CD4-positive, alpha-beta T cell treated with Interleukin-17A for 4 hours (primary cell): ENCODE measurements around the gene FREM3.
"Not testable (repeated sequence)": the region's sequence is repeated elsewhere in the genome, so short reads cannot be mapped to it uniquely, and the experiment has no call there.

ENCODE experiments used
- DNase-seq: peaks from one replicate; pipeline ENCODE4 v3.0.0-alpha.2; 2020; ENCODE audit warnings: mixed read lengths

The FREM3 gene

GRCh38 chr4:143700416-143701352 lies at the start of gene FREM3:
Gene FREM3, minus strand, starts transcription at chr4:143700675. Its CDS starts 0 bp downstream, at chr4:143700675.
- DNase-seq = no peak

- no peak for DNase-seq
These were observed 45.4 kb upstream of the FREM3 start for GRCh38 chr4:143745874-143746273.

DNA sequence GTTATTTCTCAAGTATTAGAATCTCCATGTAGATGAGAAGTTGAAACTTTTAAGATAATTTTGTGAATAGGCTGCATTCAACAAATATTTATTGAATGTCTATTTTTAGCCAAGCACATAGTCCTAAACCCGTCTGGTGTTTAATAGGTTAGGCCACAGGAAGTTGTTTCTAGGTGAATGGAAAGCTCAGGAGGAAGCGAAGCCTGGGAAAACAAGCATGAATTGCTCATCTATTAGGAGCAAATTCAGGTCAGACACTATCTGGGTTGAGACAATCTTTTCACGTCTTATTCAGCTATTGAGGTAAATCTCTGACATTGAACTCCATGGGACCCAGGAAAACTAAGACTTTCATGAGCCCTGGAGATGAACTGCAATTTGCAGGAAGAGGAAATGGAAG lies 43.1 kb upstream of the FREM3 start:
- no peak for DNase-seq

- DNase-seq = no peak
These were observed 42.4 kb upstream of the FREM3 start for GRCh38 chr4:143742834-143743233.

DNA sequence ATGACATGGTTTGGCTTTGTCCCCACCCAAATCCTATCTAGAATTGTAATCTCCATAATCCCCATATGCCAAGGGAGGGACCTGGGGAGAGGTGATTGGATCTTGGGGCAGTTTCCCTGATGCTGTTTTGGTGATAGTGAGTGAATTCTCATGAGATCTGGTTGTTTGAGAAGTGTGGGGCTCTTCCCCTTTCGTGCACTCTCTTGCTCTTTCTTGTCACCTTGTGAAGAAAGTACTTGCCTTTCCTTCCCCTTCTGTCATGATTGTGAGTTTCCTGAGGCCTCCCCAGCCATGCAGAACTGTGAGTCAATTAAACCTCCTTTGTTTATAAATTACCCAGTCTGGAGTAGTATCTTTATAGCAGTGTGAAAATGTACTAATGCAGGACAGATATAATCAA lies 36.4 kb upstream of the FREM3 start:
- DNase-seq = no peak

- not testable (repeated sequence) for DNase-seq
These were observed 35.6 kb upstream of the FREM3 start for GRCh38 chr4:143736061-143736460.

GRCh38 chr4:143728166-143728565 lies 27.7 kb upstream of the FREM3 start:
- DNase-seq = no peak

DNA sequence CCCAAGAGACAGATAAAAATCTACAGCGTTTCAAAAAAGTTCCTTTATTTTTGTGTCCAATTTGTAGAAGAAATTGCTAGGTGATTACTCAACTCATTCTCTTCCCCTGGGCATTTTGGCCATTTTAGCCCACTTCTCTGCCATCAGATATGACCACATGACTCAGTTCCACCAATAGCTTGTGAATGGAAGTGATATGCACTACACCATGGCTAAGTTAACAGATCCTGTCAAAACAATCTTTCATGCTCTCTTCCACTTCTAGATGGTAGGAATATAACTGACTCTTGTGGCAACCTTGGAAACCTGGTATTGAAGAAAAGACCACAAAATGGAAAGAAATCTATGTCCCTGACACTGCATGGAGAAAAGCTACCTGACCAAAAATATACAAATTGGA lies 26.2 kb upstream of the FREM3 start:
- DNase-seq = no peak

GRCh38 chr4:143721317-143721716 lies 20.8 kb upstream of the FREM3 start:
- DNase-seq = no peak

- DNase-seq = not testable (repeated sequence)
These were observed 18.3 kb upstream of the FREM3 start for GRCh38 chr4:143718748-143719147.

DNA sequence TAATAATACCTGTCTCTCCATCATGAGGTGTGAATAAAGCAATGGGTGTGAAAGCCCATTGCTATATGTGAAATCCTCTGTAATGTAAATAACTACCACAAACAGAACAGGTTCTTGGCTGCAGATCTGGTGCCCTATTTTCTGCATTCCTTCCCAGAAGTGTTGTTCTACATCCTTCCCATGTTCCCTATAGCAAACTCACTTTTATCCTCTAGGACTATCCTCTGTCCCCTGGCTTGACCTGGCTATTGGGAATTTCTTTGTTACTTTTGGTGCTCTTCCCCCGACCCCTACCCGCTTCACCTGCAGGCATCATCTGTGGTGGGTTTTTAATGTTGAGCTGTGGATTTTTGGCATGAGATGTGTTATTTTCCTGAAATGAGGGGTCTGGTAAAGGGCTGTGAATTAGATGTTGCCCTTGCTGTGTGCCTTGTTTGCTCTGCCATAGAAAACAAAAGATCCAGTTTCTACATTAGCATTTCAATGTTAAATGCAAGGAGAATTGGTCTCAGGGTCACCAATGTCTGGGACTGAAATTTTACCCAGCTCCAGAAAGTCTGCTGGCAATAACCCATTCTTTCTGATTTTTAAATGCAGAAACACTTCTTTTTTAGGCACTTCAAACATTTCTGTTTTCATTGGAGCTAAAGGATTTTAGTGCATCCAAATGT lies 13.6 kb upstream of the FREM3 start:
- no peak for DNase-seq

DNA sequence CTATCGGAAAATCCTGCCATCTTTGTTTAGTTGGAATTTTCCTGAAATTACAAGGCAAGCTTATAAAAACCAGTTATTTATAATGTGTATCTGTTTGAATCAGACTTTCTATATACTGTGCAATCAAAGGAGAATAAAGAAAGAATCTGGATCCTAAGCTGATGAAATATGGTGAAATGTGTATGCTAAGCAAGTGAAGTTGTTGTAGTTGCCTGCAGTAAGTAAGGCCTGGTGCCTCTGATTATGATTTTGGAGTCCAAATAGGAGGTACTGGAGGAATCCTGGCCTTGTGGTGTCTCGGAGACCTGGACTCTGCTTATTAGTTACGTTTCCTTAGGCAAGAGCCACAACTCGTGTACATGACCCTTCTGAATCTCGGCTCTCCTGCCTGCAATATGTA lies 13.1 kb upstream of the FREM3 start:
- DNase-seq = no peak

GRCh38 chr4:143712155-143712550 lies 11.7 kb upstream of the FREM3 start:
- no peak for DNase-seq

- no peak for DNase-seq
These were observed 11.2 kb upstream of the FREM3 start for GRCh38 chr4:143711543-143712154.

GRCh38 chr4:143701365-143701764 lies 890 bp upstream of the FREM3 start:
- no peak for DNase-seq

- DNase-seq = no peak
These were observed 444 bp downstream of the FREM3 start for GRCh38 chr4:143700046-143700415.

DNA sequence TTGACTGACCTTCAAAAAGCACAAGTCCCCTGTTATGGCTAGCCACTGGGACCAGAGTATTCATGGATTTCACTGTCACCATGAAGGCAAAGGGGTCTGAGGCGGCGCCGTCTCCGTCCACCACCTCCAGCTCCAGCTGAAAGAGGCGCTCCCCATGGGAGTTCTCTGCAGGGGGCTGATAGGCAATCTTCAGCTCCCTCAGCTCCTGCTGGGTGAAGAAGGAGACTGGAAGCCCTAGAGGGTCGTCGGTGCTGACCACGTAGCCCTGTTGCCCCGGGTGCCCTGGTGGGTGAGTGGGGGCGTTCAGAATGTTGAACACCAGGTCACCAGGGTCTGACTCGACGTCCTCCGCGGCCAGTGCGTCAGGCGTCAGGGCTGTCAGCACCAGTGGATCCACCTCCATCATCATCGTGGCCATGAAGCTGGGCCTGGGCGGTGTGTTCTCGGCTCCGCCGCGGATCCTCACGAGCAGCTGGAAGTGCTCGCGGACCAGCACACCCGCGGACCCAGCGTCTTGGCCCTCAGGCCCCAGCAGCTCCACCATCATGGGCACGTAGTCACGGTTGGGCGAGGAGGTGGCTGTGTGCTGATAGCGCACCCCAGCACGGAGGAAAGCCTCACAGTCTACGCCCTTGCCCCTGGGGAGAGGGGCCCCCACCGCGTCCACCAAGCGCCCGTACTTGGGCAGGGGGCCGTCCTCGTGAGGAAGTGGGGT lies 987 bp downstream of the FREM3 start:
- no peak for DNase-seq

DNA sequence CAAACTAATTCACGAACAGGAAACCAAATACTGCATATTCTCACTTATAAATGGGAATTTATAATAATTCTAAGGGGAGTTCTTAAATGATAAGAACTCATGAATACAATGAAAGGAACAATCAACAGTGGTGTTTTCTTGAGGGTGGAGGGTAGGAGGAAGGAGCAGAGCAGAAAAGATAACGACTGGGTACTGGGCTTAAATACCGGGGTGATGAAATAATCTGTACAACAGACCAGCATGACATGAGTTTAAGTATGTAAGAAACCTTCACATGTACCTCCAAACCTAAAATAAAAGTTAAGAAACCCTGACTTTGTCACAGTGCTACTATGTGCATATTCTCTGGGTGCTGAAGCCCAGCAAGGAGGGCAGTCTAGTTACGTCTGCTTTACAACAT lies 6.6 kb downstream of the FREM3 start:
- DNase-seq = no peak

DNA sequence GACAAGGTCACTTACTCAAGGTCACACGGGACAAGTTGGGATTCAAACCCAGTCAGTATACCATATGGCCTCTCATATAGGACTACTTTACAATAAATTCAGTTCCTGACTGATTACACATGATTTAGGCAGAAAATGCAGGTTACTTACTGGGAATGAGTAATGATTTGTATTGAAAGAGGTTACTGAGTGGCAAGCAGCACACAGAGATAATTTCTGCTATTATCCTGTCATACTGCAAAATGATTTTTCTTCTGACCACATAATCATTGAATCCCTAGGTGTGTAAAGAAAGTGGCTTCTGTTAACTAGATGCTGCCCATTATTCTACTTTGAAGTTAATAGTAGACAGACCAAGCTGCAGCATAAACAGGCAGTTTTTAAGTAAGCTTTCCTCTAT lies 8.2 kb downstream of the FREM3 start:
- DNase-seq = no peak

GRCh38 chr4:143679434-143679833 lies 21.0 kb downstream of the FREM3 start:
- DNase-seq = no peak

DNA sequence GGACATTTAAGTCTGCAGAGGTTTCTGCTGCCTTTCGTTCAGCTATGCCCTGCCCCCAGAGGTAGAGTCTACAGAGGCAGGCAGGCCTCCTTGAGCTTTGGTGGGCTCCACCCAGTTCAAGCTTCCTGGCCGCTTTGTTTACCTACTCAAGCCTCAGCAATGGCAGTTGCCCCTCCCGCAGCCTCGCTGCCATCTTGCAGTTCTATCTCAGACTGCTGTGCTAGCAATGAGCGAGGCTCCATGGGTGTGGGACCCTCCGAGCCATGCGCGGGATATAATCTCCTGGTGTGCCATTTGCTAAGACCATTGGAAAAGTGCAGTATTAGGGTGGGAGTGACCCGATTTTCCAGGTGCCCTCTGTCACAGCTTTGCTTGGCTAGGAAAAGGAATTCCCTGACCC lies 26.8 kb downstream of the FREM3 start:
- DNase-seq = not testable (repeated sequence)

DNA sequence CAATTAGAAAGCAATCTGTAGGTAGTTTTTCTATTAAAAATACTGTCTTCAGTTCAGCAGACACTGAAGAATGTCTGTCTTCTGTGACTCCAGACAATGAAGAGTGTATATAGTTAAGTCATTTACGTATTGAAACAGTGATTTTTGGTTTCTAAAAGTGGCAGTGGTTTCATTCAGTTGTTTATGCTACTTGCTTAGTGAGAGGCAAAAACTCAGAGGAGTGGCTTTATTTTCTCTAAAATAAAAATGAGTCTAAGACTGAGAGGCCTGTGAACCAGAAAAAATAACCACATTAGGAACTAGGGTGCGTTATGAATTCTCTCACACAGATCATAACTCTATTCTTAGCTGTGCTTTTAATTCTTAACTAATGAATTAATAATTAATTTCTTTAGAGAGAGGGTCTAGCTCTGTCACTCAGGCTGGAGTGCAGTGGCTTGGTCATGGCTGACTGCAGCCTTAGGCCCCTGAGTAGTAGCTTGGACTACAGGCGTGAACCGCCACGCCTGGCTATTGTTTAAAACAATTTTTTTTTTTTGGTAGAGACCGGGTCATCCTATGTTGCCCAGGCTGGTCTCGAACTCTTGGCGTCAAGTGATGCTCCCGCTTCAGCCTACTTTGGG lies 31.4 kb downstream of the FREM3 start:
- no peak for DNase-seq

DNA sequence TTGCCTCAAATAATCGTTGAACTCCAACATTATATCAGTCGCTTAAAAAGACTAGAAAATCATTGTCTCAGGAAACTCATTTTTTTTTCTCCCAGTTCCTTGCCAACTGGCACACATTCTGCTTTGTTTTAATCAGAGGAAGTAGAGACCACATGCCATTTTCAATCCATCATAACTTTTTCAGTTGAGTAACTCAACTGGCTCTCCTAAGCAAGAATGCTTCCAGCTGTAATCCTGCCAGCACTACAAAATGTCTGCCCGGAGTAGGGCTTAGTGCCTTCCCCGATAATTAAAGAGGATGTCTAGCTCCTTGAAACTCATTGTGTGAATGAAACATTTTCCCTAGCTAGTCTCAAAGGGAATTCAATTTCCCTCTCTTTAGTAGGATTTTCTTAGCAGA lies 33.0 kb downstream of the FREM3 start:
- no peak for DNase-seq
